ENCODE measurements around the gene TBC1D22A.

Gene TBC1D22A

DNA sequence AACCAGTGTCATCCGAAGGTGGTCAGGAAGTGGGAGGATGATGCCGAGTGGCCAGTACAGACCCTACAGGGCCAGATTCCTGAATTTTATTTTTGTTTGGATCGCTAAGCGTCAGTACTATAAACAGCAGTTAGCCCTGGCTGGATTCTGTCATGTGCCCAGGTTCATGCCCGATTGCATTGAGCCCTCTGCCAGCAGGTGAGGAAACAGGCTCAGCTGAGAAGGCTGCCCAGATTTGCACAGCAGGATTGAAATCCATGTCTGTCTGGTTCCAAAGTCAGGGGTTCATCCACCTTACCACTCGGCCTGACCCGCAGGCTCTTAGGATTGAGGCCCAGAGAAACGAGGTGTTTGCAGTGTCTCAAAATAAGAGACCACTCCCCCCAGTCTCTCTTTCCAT lies 9.1 kb upstream of the TBC1D22A start:
- no peak for DNase-seq

DNA sequence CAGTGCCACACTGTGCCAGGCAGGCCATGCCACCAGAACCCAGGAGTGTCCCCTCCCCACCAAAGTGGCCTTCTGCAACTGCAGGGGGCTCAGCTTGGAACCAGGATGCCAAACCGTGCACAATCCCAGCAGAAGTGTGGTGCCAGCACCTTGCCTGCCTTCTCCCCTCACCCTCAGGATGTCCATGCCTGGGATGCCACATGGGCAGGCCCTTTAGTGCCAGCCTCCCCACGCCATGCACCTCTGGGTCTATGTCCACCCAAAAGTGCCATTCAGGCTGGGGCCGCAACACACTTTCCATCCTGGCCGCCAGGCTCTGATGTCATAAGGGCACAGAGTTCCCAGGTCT lies 8.7 kb upstream of the TBC1D22A start:
- no peak for DNase-seq

DNA sequence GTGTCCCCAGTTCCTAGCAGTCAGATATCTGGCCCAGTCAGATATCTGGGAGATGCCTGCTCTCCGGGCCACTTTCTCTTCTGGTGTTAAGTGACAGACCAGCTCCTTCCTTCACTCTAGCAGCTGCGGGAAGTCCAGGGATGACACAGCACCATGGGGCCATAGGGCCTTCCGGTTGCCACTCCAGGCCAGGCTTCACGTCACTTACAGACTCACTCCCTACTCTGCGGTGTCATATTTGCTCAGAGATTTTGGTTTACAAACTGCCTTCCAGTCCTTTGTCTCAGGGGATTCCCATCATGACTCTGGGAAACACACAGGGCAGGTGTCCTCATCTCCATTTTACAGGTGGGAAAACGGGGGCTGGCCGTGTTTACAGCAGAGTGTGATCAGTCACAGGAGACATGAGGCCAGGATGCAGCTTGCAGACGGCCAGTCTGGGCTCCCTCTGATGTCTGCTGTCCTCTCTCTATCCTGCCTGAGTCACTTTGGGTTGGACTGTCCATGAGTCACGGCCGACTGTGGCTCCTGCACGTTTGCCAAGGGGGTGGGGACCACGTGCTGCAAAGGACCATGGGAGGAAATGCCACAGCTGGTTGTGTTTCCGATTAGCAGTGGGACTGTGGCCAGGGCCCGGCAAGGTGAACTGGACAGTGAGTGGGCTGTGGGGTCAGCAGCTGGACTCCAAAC lies 8.2 kb upstream of the TBC1D22A start:
- peak; percentile 90 to 96 (median 91) for DNase-seq

DNA sequence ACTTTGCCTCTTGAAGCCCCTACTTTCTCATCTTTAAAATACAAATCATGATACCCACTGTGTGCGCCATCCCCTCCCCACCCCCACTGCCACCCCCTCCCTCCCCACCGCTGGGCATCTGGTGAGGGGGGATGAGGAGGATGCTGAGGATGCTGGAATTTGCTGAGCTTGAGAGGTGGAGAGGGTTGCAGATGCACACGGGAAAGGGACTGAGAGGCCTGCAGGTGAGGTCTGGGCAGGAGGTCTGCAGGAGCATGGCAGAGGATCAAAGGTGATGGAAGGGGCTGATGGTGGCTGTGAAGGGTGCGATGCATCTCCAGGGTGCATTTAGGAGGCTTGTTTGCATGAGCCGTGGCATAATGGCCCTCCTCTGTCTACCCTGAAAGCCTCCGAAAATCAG lies 7.6 kb upstream of the TBC1D22A start:
- no peak for DNase-seq

DNA sequence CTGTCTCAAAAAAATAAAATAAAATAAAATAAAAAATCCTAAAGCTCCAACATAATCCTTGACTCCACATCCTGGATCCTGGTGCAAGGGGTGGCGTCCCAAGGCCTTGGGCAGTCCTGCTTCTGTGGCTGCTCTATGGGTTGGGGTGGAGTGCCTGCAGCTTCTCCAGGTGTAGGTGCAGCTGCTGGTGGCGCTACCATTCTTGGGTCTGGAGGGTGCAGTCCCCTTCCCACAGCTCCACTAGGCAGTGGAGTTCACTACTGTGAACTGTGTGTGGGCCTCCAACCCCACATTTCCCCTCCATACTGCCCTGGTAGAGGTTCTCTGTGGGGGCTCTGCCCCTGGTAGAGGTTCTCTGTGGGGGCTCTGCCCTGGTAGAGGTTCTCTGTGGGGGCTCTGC lies 6.9 kb upstream of the TBC1D22A start:
- DNase-seq = no peak

DNA sequence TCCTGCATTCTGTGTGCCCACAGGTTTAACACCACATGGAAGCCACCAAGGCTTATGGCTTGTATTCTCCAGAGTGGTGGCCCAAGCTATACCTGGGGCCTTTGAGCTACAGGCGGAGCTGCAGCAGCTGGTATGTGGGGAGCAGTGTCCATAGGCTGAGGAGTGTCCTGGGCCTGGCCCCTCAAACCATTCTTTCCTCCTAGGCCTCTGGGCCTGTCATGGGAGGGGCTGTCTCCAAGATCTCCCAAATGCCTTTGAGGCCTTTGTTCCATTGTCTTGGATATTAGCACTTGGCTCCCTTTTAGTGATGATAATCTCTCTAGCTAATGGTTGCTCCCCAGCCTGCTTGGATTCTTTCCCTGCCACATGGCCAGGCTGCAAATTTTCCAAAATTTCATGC lies 6.4 kb upstream of the TBC1D22A start:
- DNase-seq = no peak

DNA sequence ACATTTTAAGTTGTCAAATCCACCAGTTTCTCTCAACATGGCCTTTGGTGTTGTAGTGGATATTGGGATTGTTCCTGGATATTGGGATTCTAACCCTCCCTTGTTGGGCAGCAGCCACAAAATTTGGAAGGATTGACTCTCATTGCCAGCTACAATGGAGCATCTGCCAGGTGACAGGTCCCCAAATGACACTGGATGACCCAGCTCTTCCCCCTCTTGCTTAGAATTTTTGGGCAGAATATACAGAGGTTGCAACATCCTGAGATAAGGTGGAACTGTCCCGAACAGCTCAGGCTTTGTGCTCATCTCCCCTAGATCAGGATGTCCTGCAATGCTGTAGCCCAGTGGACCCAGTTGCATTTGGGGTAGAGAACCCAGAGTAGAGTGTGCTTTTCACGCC lies 5.3 kb upstream of the TBC1D22A start:
- no peak for DNase-seq

DNA sequence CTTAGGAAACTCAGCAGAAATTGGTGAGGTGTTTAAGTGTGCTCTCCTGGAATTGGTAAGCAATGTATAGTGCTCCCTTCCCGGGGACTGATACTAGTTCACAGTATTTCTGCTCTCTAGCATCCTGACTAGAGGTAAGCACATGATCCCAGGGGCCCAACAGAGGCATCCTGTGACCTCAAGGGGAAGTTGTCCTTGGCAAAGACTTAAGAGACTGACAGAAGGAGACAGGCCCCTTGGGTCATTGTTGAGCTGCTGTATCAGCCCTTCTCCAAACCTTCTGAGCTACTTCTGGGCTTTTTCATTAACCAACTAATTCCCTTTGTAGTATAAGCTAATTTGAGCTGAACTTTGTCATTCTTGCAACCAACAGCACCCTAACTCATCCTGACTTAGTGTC lies 4.3 kb upstream of the TBC1D22A start:
- peak; percentile 69 to 88 (median 80) for DNase-seq

DNA sequence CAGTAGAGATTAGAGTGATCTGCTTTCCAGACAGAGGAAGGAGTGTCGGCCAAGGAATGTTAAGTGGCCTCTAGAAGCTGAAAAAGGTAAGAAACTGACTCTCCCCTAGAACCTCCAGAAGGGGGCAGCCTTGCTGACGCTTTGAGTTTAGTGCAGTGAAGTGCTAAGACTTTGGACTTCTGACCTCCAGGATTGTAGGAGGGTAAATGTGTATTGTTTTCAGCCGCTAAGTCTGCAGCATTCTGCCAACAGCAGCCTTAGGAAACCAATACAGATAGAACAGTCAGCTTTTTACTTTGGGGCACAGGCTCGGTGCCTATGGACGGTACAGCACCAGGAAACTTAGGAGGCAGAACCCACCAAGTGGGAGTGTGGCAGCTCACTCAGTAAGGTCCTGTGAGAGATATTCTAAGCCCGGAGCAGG lies 3.6 kb upstream of the TBC1D22A start:
- peak; percentile 79 to 85 (median 82) for DNase-seq

DNA sequence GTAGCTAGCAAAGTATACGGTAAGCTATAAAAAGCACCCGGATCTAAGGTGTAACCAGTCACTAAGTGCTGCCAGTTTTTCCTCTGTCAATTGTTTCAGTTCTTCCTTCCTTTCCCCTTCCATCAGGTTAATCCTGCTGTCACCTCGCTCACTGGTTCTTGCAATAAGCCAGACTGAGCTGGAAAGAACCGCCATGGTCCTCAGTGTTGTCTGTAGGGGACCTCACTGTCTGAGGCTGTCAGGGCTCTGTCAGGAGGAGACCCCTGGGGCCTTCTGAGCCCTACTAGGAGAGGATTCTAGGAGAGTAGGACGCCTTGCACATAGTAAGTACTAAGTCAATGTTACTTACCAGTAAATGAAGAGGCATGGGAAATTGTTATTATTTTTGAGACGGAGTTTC lies 1.4 kb upstream of the TBC1D22A start:
- DNase-seq = no peak

DNA sequence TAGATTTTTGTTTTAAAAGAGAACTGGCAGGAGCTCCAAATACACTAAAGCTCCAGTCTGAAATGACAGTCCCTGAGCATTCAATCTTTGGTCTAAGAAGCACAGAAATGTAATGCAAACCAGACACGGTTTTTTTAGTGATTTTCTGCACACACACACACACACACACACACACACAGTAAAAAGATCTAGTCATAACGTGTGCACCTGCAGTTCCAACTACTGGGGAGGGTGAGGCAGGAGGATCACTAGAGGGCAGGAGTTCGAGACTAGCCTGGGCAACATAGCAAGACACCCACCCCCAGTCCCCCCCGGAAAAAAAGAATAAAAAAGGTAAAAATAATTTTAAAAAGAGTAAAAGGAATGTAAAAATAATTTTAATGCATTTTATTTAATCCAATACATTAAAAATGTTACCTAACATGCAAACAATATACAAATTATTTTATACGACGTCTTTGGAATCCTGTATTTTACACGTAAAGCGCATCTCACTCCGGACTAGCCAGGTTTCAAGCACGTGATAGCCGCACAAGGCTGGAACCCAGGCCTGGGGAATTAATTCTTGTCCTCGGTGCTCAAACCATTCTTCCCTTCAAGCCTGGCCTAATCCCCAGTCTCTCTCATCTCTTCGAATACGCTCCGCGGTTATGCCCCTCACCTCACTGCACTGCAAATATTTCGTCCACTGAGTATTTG lies 762 bp upstream of the TBC1D22A start:
- no peak for DNase-seq

DNA sequence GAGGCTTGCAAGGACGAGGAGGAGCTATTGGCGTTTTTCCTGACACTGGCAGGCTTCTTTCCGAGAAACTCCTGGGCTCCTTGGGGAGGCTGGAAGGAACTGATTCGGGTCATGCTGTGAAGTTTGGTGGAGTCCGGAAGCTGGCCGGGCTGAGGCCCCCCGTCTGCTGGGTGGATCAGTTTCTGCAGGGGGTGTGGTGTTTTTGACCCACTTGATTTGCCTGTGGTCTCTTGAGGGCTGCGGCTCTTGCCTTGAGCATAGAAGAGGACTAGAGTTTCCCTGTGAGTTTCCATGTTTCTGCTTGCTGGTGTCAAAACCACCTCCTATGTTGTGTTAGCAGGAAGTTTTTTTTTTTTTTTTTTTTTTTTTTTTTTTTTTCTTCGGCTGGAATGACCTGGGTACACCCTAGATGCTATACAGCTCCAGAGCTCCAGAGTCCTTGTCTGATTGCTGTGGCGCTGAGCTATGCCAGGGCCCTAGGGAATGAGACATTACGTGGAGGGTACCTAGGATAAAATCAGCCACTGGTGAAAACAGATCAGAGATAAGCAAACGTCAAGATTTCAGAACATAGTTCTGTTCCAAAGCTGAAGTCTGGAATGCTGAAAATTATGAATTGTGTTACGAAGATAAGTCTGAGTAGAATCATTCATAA lies 728 bp downstream of the TBC1D22A start:
- DNase-seq = peak in 3 of 4 experiments; percentile 39 to 48 (median 42)

DNA sequence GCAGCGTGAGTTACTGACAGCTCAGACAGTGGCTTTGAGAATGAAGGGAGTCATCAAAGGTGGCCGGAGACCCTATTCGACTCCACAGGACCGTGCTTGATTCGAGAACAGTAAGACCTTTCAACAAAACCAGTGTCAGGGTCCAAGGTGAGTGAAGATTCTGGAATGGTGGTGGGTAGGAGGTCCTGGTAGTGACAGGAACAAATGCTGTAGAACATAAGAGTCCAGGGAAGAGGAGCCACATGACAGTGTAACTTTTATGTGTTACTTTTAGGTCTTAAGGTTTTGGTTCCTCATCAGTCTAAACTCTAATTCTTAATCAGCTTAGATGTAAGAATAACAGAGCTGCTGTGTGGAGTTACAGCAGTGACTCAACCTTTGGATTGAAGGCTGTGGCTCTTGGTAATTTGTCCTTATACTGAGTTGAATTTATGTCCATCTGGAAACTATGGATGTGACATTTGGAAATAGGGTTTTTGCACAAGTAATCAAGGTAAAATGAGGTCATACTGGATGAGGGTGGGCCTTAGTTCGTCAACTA lies 1.8 kb downstream of the TBC1D22A start:
- DNase-seq = peak in 2 of 4 experiments; percentile 41 to 51

DNA sequence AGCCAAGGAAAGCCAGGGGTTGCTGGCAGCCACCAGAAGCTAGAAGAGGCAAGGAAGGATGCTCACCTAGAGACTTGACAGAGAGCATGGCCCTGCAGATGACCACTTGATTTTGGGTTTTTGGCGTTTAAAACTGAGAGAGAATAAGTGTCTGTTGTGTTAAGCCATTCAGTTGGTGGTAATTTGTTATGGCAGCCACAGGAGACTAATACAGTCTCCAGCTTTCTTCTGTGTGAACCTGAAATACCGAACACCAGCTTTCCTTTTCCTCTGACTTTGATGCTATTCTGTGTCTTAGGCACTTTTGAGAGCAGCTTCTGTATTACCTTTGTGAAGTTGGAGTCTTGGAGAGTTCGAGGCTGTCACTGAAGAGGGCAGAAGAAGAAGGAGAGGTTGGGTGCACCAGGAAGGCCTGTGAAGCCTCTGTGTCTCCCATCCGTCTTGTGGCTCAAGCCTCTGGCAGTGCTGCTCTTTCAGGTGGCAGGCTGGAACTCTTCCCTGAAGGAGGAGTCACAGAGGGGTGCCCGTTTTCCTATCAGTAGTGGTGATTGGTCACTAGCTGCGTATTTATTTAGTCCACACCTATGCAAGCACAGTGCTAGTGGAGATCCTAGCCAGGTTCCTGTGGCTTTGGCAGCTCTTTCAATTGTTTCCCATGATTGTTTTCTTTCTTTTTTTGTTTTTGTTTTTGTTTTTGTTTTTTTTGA lies 2.5 kb downstream of the TBC1D22A start:
- DNase-seq = no peak

DNA sequence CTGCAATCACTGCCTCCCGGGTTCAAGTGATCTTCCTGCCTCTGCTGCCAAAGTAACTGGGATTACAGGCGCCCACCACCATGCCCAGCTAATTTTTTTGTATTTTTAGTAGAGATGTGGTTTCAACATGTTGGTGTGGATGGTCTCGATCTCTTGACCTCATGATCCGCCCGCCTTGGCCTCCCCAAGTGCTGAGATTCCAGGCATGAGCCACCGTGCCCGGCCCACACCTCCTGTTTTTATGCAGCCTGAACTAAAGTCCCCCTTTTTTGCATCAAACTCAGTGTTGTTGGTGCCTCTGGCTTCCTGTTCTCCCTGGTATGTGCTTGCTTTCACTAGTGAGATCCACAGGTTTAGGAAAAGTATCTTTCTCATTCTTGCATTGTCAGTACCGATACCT lies 4.2 kb downstream of the TBC1D22A start:
- DNase-seq = no peak

DNA sequence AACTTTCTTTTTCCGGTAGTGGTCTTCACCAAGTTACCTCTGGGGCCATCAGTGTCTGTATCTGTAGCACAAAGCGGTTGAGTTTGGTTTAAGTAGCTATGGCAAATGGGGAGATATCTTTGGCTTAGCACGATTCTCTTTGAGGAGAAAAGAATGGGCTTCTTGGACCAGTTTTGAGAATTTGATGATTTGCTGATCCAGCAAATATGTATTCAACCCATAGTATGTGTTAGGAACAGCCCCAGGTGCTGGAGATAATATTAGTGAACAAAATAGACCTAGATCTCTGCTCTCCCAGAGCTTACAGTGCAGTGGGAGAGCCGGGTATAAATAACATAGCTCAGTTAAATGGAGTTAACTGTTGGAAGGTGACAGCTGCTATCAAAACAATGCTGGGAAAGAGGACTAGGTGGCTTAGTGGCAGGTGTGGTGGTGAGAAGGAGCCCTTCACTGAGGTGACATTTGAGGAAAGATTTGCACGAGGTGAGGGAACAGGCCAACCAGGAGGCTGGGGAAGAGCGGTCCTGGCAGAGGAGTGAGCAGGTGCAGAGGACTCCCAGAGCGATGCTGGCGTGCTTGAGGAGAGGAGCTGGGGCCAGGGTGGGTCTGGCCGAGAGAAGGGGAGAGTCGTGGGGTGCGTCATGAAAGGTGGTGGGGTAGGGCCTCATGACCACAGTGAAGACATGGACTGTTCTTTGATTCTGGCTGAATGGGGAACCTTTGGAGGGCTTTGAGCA lies 5.0 kb downstream of the TBC1D22A start:
- DNase-seq = no peak

DNA sequence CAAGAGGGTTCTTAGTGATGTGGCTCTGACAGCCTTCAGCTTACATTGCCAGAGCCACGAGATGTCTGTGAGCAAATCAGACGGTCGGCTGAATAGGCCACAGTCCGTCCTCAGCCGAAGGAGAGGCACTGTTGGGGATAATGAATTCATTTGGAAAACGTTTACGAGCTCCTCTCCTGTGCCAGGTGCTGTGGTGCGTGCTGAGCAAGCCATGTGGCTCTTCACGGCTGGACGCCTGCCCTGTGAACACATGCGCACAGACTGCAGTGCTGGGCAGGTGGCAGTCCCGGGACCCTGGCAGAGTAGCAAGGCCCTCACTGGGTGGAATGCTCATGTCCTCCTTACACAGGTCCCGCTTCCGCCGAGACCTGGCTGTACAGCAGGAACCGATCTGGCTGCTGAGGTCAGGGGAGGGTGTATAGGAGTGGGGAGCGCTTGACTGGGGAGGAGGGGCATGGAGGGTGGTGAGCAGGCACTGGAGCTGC lies 6.8 kb downstream of the TBC1D22A start:
- no peak for DNase-seq

DNA sequence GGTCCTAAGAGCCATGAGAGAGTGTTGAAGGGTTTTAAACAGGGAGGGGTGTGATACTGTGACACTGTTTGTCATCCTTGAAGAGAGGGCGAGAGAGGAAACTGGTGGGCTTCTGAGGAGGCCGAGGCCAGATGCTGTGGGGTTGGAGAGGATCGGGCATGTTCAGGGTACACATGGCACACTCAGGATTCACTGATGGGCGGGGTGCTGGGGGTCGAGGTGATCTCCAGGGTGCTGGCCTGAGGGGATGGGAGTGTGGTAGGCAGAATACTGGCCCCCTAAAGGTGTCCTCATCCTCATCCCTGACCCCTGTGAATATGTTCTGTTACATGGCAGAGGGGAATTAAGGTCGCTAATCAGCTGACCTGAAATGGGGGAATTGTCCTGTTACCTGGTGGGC lies 7.3 kb downstream of the TBC1D22A start:
- DNase-seq = no peak

DNA sequence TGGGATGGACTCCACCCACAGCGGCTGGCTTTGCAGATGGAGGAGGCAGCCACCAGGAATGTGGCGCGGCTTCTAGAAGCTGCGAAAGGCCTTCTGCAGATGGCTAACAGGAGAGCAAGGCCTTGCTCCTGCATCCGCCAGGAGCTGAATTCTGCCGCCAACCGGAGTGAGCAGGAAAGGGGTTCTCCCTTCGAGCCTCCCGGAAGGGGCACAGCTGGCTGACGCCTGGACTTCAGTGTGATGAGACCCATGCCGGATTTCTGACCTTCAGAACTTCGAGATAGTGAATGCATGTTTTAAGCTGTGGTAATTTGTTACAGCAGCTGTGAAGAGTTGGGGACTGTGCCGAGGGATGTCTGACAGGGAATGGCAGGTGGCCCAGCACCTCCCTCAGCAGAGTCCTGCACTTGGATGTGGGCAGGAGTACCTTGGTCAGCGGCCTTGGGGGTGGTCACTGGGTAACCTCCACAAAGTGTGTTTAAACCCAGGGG lies 7.7 kb downstream of the TBC1D22A start:
- DNase-seq = no peak

DNA sequence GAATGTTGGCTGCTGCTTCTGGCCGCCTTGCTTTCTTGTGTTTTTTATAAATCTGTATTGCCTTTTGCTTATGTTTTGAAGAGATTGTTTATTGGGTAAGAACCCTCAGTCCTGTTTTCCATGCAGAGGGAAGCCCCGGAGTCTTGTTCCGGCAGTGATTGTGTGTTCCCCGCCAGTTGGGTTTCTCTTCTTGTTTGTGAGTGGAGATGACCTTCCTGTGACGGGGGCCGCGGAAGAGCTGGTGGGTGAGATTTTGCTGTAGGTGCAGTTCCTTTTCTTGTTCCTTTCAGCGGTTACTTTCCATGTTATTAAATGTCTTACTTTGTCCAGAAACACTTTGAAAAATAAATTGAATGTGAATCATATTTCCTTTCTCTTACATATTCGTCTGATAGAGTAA lies 8.3 kb downstream of the TBC1D22A start:
- peak; percentile 82 to 92 (median 90) for DNase-seq

DNA sequence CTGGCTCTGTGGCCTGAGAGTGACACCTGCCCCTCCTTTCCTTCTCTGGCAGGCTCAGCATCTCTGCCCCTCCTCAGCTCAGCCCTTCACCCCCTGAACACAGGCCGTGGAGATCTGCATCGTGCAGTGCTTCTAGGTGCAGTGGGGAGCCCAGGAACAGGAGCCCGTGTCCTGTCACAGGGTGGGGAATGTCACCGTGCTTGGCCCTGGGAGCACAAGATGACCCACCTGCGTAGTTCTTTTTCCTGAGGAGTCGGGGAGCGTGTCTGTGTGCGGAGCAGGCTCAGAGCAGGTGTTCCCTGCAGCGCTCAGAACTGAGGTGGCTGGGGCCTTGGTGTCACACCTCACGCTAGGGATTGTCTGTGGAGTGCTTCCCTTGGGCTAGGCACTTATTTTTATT lies 10.6 kb downstream of the TBC1D22A start:
- no peak for DNase-seq

Data from suppressor macrophage (primary cell).